H1 (cell line): ENCODE measurements around the gene LAMC1. TPM values are rescaled to one million over a fixed set of nuclear protein-coding genes. Genes with fewer than 3 reads are reported as not detected.
"Not testable (repeated sequence)": the region's sequence is repeated elsewhere in the genome, so short reads cannot be mapped to it uniquely, and the experiment has no call there.

ENCODE experiments used
- CTCF ChIA-PET: fragments of 300-600 bp; sonication (Branson Sonifier 250); formaldehyde crosslinking; loops from one replicate; lab custom pipeline; 2021; ENCODE audit not compliant: partially characterized antibody; lab: Charles Lee
- POLR2A ChIA-PET: fragments of 300-600 bp; sonication (Branson Sonifier 250); formaldehyde crosslinking; loops from one replicate; lab custom pipeline; 2021; ENCODE audit warnings: inconsistent platforms; ENCODE audit not compliant: partially characterized antibody; lab: Charles Lee
- DNase-seq, 2 experiments: peaks; one replicate each; pipeline versions ENCODE4 v3.0.0 to v3.0.0-alpha.2; 2010 to 2022; ENCODE audit warnings: low spot score in 2 of 2, low read depth in 1 of 2, mixed read lengths in 1 of 2
- FAIRE-seq: peaks from 2 replicates; lab custom pipeline; 2011; peaks lifted over from hg19 to GRCh38; lab: Jason Lieb, UNC
- H2AFZ ChIP-seq: 2 replicates; pipeline ENCODE4 v1.8.1; 2012; ENCODE audit warnings: low read length, inconsistent platforms
- H2AK5ac ChIP-seq: 2 replicates; pipeline ENCODE4 v1.6.1; 2013; ENCODE audit warnings: low read depth, low read length
- H2BK120ac ChIP-seq: replicated peaks from 2 replicates; pipeline ENCODE3; 2013; ENCODE audit warnings: low read depth, low read length, inconsistent platforms
- H2BK12ac ChIP-seq: 2 replicates; pipeline ENCODE4 v1.6.1; 2013; ENCODE audit warnings: low read depth, low read length
- H2BK15ac ChIP-seq: 2 replicates; pipeline ENCODE4 v1.6.1; 2013; ENCODE audit warnings: low read length
- H2BK20ac ChIP-seq: 2 replicates; pipeline ENCODE4 v1.6.1; 2013; ENCODE audit warnings: low read length
- H2BK5ac ChIP-seq: 2 replicates; pipeline ENCODE4 v1.6.1; 2013; ENCODE audit warnings: low read depth, low read length
- H3K14ac ChIP-seq: 2 replicates; pipeline ENCODE4 v1.6.1; 2013; ENCODE audit warnings: inconsistent platforms; ENCODE audit not compliant: insufficient read length
- H3K18ac ChIP-seq: 2 replicates; pipeline ENCODE4 v1.6.1; 2013; ENCODE audit warnings: low read length; ENCODE audit errors: extremely low read depth
- H3K23ac ChIP-seq: 2 replicates; pipeline ENCODE4 v1.6.1; 2013; ENCODE audit warnings: inconsistent platforms; ENCODE audit not compliant: insufficient read length
- H3K23me2 ChIP-seq: 2 replicates; pipeline ENCODE4 v1.6.1; 2013; ENCODE audit warnings: low read depth, low read length
- H3K27ac ChIP-seq: 2 replicates; pipeline ENCODE4 v1.6.1; 2011; ENCODE audit warnings: low read depth, low read length, inconsistent platforms
- H3K27me3 ChIP-seq, 4 experiments: replicated peaks in 1 of 4; 1 replicate in 1 of 4; 2 replicates in 3 of 4; pipeline versions ENCODE4 v1.6.1 to v1.8.1; 2011 to 2013; ENCODE audit warnings: low read length in 3 of 4, mild to moderate bottlenecking in 3 of 4, inconsistent platforms in 2 of 4, mixed read lengths in 2 of 4, moderate library complexity in 1 of 4; ENCODE audit not compliant: control insufficient read depth in 3 of 4, insufficient read depth in 3 of 4; ENCODE audit errors: extremely low read depth in 1 of 4
- H3K36me3 ChIP-seq, 4 experiments: 2 replicates each; pipeline versions ENCODE4 v1.6.1 to v1.8.1; 2011 to 2013; ENCODE audit warnings: mild to moderate bottlenecking in 4 of 4, low read length in 3 of 4, moderate library complexity in 2 of 4, control low read depth in 1 of 4, inconsistent platforms in 1 of 4; ENCODE audit not compliant: insufficient read depth in 4 of 4, control insufficient read depth in 2 of 4
- H3K4ac ChIP-seq: replicated peaks from 2 replicates; pipeline ENCODE3; 2013; ENCODE audit warnings: low read length, low read depth, mixed read lengths, inconsistent platforms; ENCODE audit not compliant: insufficient read length
- H3K4me1 ChIP-seq, 4 experiments: replicated peaks in 1 of 4; 1 replicate in 1 of 4; 2 replicates in 3 of 4; pipeline versions ENCODE4 v1.6.1 to v1.8.1; 2011 to 2013; ENCODE audit warnings: low read length in 3 of 4, inconsistent platforms in 2 of 4, mixed read lengths in 1 of 4; ENCODE audit not compliant: insufficient read depth in 4 of 4, control insufficient read depth in 3 of 4
- H3K4me2 ChIP-seq, 2 experiments: 2 replicates each; pipeline versions ENCODE4 v1.6.1 to v1.8.1; 2011 to 2013; ENCODE audit warnings: low read depth in 2 of 2, low read length in 2 of 2, control low read depth in 1 of 2, inconsistent platforms in 1 of 2, mild to moderate bottlenecking in 1 of 2; ENCODE audit not compliant: insufficient read depth in 1 of 2
- H3K4me3 ChIP-seq, 4 experiments: fragments of 200-600, 300-600 bp in 1 of 4; sonication (generic), shearing (Covaris generic), sonication (Bioruptor Twin) in 1 of 4; 2 replicates each; pipeline versions ENCODE4 v1.5.1 to v1.8.1; 2011 to 2016; ENCODE audit warnings: low read length in 4 of 4, low read depth in 3 of 4, control low read depth in 2 of 4, inconsistent platforms in 2 of 4, mild to moderate bottlenecking in 2 of 4, mixed read lengths in 1 of 4, moderate library complexity in 1 of 4; ENCODE audit not compliant: insufficient read depth in 2 of 4; ENCODE audit errors: extremely low read depth in 1 of 4
- H3K56ac ChIP-seq: replicated peaks from 2 replicates; pipeline ENCODE3; 2013; ENCODE audit warnings: low read depth, mild to moderate bottlenecking, mixed read lengths, low read length, inconsistent platforms; ENCODE audit not compliant: insufficient read length
- H3K79me1 ChIP-seq: 2 replicates; pipeline ENCODE4 v1.6.1; 2013; ENCODE audit warnings: low read depth, low read length, control low read depth
- H3K79me2 ChIP-seq, 2 experiments: 2 replicates each; pipeline versions ENCODE4 v1.6.1 to v1.8.1; 2012 to 2013; ENCODE audit warnings: low read length in 2 of 2, mild to moderate bottlenecking in 2 of 2, inconsistent platforms in 1 of 2; ENCODE audit not compliant: insufficient read depth in 2 of 2, control insufficient read depth in 1 of 2
- H3K9ac ChIP-seq, 4 experiments: replicated peaks in 1 of 4; 1 replicate in 1 of 4; 2 replicates in 3 of 4; pipeline versions ENCODE4 v1.6.1 to v1.8.1; 2011 to 2013; ENCODE audit warnings: low read depth in 3 of 4, low read length in 3 of 4, control low read depth in 2 of 4, mild to moderate bottlenecking in 2 of 4, moderate library complexity in 2 of 4, inconsistent platforms in 1 of 4; ENCODE audit errors: extremely low read depth in 1 of 4
- H3K9me3 ChIP-seq, 2 experiments: 2 replicates each; pipeline versions ENCODE4 v1.6.1 to v1.8.1; 2012 to 2013; ENCODE audit warnings: mild to moderate bottlenecking in 2 of 2, moderate library complexity in 2 of 2, control low read depth in 1 of 2, inconsistent platforms in 1 of 2, low read depth in 1 of 2, low read length in 1 of 2, mixed read lengths in 1 of 2; ENCODE audit not compliant: insufficient read depth in 2 of 2
- H4K20me1 ChIP-seq, 2 experiments: replicated peaks in 1 of 2; 2 replicates each; pipeline versions ENCODE3 to v1.8.1; 2011 to 2013; ENCODE audit warnings: inconsistent platforms in 2 of 2, low read length in 2 of 2, mild to moderate bottlenecking in 1 of 2; ENCODE audit not compliant: insufficient read depth in 2 of 2, control insufficient read depth in 1 of 2
- H4K5ac ChIP-seq: 2 replicates; pipeline ENCODE4 v1.6.1; 2013; ENCODE audit warnings: low read length, low read depth, mixed read lengths, inconsistent platforms; ENCODE audit not compliant: insufficient read length
- H4K8ac ChIP-seq: 2 replicates; pipeline ENCODE4 v1.8.0; 2013; ENCODE audit warnings: mild to moderate bottlenecking, moderate library complexity, low read length, inconsistent platforms; ENCODE audit not compliant: insufficient read depth; ENCODE audit errors: extremely low read depth
- H4K91ac ChIP-seq: replicated peaks from 2 replicates; pipeline ENCODE3; 2013; ENCODE audit warnings: low read length, mixed read lengths, inconsistent platforms; ENCODE audit not compliant: insufficient read length
- WGBS, 2 experiments: shearing (Covaris generic) in 1 of 2; methylation state at CpG; one replicate each; pipeline versions ENCODE4 v1.1.6 to v1.1.7; 2013 to 2015; ENCODE audit warnings: low lambda C conversion rate in 2 of 2, mixed read lengths in 2 of 2, inconsistent platforms in 1 of 2, low coverage in 1 of 2, missing lambda C conversion rate in 1 of 2; ENCODE audit not compliant: insufficient replicate concordance in 2 of 2, insufficient coverage in 1 of 2, insufficient read length in 1 of 2; ENCODE audit errors: extremely low coverage in 1 of 2, missing lambda C conversion rate in 1 of 2; 5-methylcytosine and 5-hydroxymethylcytosine counted together
- polyA plus RNA-seq, 7 experiments: library from polyadenylated mRNA; depleted of rRNA in 3 of 7; stranded (reverse) in 5 of 7; unstranded in 2 of 7; fragments of >200 nt in 5 of 7; fragments of 200-250 nt in 2 of 7; gene quantifications; 1 replicate in 5 of 7; 2 replicates in 1 of 7; 4 replicates in 1 of 7; pipeline versions ENCODE4 v1.2.1 to v1.2.3, GENCODE V29; 2011 to 2013; ENCODE audit warnings: missing spikeins in 2 of 7, mixed read lengths in 2 of 7
- total RNA-seq: library from RNA; stranded (reverse); fragmentation: NEBNext Ultra II Directional; extraction: Animal tissue kit (Norgen Biotek cat#: 25700); gene quantifications from 2 replicates; pipeline ENCODE4 v1.2.1, GENCODE V29; 2021

The LAMC1 gene
- total and polyA plus RNA-seq, 2 of the 8 experiments (the other 6 are each of a cell fraction or from before 2014, with no cell fraction given): 47.6 to 90.3 TPM

DNA sequence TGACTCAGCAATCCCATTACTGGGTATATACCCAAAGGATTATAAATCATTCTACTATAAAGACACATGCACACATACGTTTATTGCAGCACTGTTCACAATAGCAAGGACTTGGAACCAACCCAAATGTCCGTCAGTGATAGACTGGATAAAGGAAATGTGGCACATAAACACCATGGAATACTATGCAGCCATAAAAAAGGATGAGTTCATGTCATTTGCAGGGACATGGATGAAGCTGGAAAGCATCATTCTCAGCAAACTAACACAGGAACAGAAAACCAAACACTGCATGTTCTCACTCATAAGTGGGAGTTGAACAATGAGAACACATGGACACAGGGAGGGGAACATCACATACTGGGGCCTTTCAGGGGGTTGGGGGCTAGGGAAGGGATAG lies 43.2 kb downstream of the LAMC1 start:
- H3K9me3 ChIP-seq, H2BK12ac ChIP-seq, H2BK20ac ChIP-seq, POLR2A ChIA-PET, H2BK15ac ChIP-seq, H4K20me1 ChIP-seq, H3K79me1 ChIP-seq, H2BK5ac ChIP-seq, H3K27ac ChIP-seq, H3K27me3 ChIP-seq, H2BK120ac ChIP-seq, H3K4me2 ChIP-seq, FAIRE-seq, H3K23ac ChIP-seq, H3K23me2 ChIP-seq, H3K36me3 ChIP-seq, DNase-seq, H3K18ac ChIP-seq, H2AK5ac ChIP-seq, H3K4me1 ChIP-seq, H3K14ac ChIP-seq, H4K8ac ChIP-seq, CTCF ChIA-PET, H3K56ac ChIP-seq, H4K5ac ChIP-seq, H3K4me3 ChIP-seq, H4K91ac ChIP-seq, H3K4ac ChIP-seq, H2AFZ ChIP-seq, H3K9ac ChIP-seq: not testable (repeated sequence)
- 90% methylated on average over 2 of the region's 2 CpGs; no CpG with 5 or more reads in 1 of the 2 experiments for WGBS, 2 experiments
- H3K79me2 ChIP-seq: peaks cover 0 to 37% of the 10 kb centered on the region in 2 experiments; a peak in 2 of 4 replicates
